GM23338 (cell line): Measurements from ENCODE around the gene PCBP4.

Experiments used
- CREB1 ChIP-seq: fragments of 250-450 bp; sonication (Bioruptor Pico); IDR thresholded peaks from 2 replicates; pipeline ENCODE4 v1.5.0; 2020; ENCODE audit warnings: low read depth, mild to moderate bottlenecking, moderate library complexity
- ETS1 ChIP-seq: IDR thresholded peaks from 2 replicates; pipeline ENCODE4 v1.6.1; 2016; ENCODE audit warnings: antibody characterized with exemption
- EZH2 ChIP-seq: fragments of 200-600 bp; sonication (generic); IDR thresholded peaks from one replicate; pipeline ENCODE4 v1.8.0; 2017; ENCODE audit warnings: antibody characterized with exemption, mild to moderate bottlenecking, low read depth; ENCODE audit not compliant: unreplicated experiment
- EZH2phosphoT487 ChIP-seq: fragments of 200-600 bp; sonication (generic); IDR thresholded peaks from one replicate; pipeline ENCODE4 v1.8.1; 2018; ENCODE audit warnings: antibody characterized with exemption; ENCODE audit not compliant: unreplicated experiment
- JUNB ChIP-seq: IDR thresholded peaks from one replicate; pipeline ENCODE4 v1.6.1; 2016; ENCODE audit warnings: antibody characterized with exemption; ENCODE audit not compliant: unreplicated experiment
- NANOG ChIP-seq: IDR thresholded peaks from 2 replicates; pipeline ENCODE4 v1.6.1; 2016; ENCODE audit warnings: antibody characterized with exemption, borderline replicate concordance
- POLR2AphosphoS5 ChIP-seq: IDR thresholded peaks from 2 replicates; pipeline ENCODE4 v1.6.1; 2016; ENCODE audit warnings: antibody characterized with exemption, low read depth
- STAT1 ChIP-seq: IDR thresholded peaks from one replicate; pipeline ENCODE4 v1.6.1; 2016; ENCODE audit warnings: antibody characterized with exemption; ENCODE audit not compliant: unreplicated experiment
- ZNF114 ChIP-seq: fragments of 250-450 bp; sonication (Bioruptor Pico); IDR thresholded peaks from 2 replicates; pipeline ENCODE4 v1.5.0; 2020; ENCODE audit warnings: mild to moderate bottlenecking, moderate library complexity
- ZNF331 ChIP-seq: fragments of 250-450 bp; sonication (Bioruptor Pico); IDR thresholded peaks from 2 replicates; pipeline ENCODE4 v1.5.0; 2020; ENCODE audit warnings: low read depth, mild to moderate bottlenecking, moderate library complexity
- TF ChIP-seq, protein P1 (sequence below), 2 experiments: fragments of 200-600 bp in 1 of 2; sonication (generic) in 1 of 2; conservative IDR thresholded peaks; 2 replicates each; pipeline versions ENCODE4 v1.5.1 to v1.6.1; 2016 to 2017; ENCODE audit warnings: antibody characterized with exemption in 2 of 2, low read depth in 2 of 2, mild to moderate bottlenecking in 2 of 2, moderate library complexity in 1 of 2
- TF ChIP-seq, protein P2 (sequence below): IDR thresholded peaks from one replicate; pipeline ENCODE4 v1.6.1; 2018; ENCODE audit warnings: antibody characterized with exemption; ENCODE audit not compliant: unreplicated experiment

GRCh38 chr3:51953445-51953844, 13.8 kb downstream of the PCBP4 start:
- TF ChIP-seq, protein P1, sequence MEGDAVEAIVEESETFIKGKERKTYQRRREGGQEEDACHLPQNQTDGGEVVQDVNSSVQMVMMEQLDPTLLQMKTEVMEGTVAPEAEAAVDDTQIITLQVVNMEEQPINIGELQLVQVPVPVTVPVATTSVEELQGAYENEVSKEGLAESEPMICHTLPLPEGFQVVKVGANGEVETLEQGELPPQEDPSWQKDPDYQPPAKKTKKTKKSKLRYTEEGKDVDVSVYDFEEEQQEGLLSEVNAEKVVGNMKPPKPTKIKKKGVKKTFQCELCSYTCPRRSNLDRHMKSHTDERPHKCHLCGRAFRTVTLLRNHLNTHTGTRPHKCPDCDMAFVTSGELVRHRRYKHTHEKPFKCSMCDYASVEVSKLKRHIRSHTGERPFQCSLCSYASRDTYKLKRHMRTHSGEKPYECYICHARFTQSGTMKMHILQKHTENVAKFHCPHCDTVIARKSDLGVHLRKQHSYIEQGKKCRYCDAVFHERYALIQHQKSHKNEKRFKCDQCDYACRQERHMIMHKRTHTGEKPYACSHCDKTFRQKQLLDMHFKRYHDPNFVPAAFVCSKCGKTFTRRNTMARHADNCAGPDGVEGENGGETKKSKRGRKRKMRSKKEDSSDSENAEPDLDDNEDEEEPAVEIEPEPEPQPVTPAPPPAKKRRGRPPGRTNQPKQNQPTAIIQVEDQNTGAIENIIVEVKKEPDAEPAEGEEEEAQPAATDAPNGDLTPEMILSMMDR (conservative IDR thresholded peaks at IDR 0.05; ENCODE audit: low read depth in 2 of 2) = no peak
- TF ChIP-seq POLR2AphosphoS5 (no peak), EZH2 (no peak), ZNF331 (CRISPR knock-in tag) (no peak), EZH2phosphoT487 (no peak), JUNB (no peak), CREB1 (no peak), STAT1 (no peak), ETS1 (no peak), NANOG (no peak), ZNF114 (CRISPR knock-in tag) (no peak)
- TF ChIP-seq, protein P2, sequence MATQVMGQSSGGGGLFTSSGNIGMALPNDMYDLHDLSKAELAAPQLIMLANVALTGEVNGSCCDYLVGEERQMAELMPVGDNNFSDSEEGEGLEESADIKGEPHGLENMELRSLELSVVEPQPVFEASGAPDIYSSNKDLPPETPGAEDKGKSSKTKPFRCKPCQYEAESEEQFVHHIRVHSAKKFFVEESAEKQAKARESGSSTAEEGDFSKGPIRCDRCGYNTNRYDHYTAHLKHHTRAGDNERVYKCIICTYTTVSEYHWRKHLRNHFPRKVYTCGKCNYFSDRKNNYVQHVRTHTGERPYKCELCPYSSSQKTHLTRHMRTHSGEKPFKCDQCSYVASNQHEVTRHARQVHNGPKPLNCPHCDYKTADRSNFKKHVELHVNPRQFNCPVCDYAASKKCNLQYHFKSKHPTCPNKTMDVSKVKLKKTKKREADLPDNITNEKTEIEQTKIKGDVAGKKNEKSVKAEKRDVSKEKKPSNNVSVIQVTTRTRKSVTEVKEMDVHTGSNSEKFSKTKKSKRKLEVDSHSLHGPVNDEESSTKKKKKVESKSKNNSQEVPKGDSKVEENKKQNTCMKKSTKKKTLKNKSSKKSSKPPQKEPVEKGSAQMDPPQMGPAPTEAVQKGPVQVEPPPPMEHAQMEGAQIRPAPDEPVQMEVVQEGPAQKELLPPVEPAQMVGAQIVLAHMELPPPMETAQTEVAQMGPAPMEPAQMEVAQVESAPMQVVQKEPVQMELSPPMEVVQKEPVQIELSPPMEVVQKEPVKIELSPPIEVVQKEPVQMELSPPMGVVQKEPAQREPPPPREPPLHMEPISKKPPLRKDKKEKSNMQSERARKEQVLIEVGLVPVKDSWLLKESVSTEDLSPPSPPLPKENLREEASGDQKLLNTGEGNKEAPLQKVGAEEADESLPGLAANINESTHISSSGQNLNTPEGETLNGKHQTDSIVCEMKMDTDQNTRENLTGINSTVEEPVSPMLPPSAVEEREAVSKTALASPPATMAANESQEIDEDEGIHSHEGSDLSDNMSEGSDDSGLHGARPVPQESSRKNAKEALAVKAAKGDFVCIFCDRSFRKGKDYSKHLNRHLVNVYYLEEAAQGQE = no peak
